ENCODE measurements around the gene USP35.

The USP35 gene

GRCh38 chr11:78234006-78234405, 45.3 kb downstream of the USP35 start:
- DNase-seq, result no peak

GRCh38 chr11:78237293-78238046, 48.8 kb downstream of the USP35 start:
- no peak for DNase-seq

- DNase-seq, result no peak
These were observed 51.1 kb downstream of the USP35 start for GRCh38 chr11:78239781-78240180.

- DNase-seq, result no peak
These were observed 52.8 kb downstream of the USP35 start for GRCh38 chr11:78241475-78241874.

- no peak for DNase-seq
These were observed 55.4 kb downstream of the USP35 start for GRCh38 chr11:78244080-78244479.

DNA sequence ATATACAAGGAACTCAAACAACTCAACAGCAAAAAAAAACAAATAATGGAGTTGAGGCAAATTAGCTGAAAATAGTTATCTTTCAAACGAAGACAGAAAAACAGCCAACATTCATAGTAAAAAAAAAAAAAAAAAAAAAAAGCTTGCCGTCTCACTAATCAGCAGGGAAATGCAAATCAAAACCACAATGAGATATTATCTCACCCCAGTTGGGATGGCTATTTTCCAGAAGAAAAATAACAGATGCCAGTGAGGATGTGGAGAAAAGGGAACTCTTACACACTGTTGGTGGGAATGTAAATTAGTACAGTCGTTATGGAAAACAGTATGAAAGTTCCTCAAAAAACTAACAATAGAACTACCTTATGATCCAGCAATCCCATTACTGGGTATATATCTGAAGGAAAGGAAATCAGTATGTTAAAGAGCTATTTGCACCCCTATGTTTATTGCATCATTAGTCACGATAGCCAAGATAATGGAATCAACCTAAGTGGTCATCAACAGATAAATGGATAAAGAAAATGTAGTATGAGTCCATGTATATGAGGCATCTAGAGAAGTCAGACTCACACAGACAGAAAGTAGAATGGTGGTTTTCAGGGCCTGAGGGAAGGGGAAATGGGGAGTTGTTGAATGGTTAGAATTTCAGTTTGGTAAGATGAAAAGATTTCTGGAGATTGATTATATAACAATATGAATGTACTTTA, 56.0 kb downstream of the USP35 start:
- DNase-seq, result no peak

- DNase-seq, result no peak
These were observed 59.5 kb downstream of the USP35 start for GRCh38 chr11:78248191-78248590.

DNA sequence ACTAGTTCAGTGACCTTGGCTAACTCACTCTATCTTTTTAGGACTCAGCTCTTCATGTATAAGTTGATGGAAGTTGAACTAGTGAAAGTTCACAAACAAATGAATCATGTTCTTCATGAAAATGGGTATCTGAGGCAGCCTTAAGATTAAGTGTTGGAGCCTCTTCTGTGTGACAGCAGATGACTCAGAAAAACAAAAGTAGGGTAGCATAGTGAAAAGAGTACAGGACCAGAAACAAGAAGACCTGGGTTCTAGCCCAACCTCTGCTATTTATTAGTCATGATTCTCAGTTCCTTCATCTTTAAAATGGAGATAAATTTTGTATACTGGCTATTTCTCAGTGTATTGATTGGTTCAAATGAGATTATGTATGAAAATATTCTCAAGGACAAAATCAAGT, 60.2 kb downstream of the USP35 start:
- no peak for DNase-seq

DNA sequence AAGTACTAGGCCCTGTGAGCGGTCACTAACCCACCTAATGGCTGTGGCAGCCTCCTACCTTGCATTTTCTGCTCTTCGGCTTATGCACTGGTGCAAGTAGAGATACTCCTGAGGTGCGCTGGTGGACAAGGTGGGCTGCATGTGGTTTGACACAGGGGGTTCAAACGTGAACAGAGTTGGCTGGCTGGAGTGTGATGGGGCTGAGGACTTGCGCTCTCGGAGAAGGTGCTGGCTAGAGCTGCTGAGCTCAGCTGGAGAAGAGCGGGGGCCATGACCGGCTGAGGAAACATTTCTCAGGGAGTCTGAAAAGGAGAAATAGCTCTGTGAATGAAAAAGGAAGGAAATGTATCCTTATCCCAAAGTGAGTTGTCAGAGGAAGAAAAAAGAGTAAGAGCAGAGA, 61.4 kb downstream of the USP35 start:
- DNase-seq, result no peak

DNA sequence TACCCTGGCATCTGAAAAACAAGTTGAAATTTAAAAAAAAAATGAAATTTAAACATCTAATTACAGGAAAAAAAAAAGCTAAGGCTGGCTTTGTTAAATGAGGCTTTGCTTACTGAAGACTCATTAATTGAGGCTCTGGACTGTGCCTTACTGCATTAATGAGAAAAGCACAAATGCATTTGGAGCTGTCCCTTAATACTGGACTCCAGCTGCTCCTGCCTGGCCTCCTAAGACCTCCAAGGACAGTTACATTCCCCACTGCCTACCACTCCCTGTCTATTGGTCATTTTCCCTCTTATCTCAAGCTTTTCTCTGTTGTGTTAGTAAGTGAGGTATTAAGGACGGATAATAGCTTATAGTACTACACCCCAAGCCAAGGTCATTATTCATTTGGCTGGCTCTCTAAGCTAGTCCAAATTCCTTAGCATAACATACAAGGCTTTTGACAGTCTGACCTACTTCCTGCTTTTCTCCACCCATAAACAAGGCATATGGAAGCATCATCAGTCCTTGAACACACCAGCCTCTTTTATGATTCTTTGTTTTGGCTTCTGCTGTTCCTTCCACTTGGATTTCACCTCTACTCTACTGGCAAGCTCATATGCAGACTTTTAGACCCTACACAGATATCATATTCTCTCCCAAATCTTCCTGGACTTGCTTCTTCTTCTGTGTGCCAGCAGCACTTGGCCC, 62.5 kb downstream of the USP35 start:
- no peak for DNase-seq

DNA sequence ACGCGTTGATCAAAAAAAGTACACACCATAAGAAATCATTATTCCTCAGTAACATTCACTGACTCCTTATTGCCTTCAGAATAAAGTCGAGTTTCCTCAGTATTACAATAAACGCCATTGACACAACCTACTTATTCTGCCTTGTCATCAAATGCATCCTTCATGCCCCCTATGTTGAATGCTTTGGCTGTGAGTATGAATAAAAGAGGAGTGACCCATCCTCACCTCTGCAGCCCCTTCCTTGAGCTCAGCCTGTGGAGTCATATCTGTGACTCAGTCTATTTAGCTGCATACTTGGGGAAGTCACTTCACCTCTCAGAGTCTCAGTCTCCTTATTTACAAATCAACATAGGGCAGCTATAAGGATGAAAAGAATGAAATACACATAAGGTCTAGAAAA, 65.1 kb downstream of the USP35 start:
- DNase-seq, result no peak

DNA sequence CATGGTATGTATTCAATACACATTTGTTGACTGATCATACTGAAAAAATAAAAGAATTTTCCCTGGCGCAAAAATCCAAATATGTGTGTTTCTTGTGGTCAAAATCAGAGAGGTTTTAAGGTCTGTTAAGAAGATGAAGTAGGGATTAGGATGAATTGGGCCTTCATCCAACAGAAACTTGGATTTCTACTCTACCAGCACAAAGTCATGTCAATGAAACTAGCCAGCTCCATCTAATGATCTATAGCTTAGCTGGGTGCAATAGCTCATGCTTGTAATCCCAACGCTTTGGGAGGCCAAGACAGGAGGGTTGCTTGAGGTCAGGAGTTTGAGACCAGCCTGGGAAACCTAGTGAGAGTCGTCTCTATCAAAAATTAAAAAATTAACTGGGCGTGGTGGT, 65.5 kb downstream of the USP35 start:
- no peak for DNase-seq

- DNase-seq, result no peak
These were observed 67.2 kb downstream of the USP35 start for GRCh38 chr11:78255919-78256318.

DNA sequence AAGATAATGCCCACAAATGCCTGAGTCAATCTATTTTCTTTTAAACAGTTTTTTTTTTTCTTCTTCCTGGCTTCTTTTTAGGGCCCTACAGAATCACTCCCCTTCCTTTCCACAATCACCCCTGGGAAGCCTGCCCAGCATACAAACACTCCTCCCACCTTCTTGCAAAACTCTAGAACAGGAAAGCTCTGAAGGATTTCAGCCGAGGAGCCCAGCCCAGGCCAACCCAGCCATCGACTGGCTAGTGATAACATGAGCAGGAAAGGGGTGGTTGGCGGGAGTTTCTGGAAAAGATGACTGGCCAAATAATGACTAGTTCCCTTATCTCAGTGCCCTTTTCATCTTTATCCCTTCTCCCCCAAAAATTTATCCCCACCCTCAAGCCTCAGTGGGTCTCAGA, 68.2 kb downstream of the USP35 start:
- peak; percentile 42 for DNase-seq

DNA sequence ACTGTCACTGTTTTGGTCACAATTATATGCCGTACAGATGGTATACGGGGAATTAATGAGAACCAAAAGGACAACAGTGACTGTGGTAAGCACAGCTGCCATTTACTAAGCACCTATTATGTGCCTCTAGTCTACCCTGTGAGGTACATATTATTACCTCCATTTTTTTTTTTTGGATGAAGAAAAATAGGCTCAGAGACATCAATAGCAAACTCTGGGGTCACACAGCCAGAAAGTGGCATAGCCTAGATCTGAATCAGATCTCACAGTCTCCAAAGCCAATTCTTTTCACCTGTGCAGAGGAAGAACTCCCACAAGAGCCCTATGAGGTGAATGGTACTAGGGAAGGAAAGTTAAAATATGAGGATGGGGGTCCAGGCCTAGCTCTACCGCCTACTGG, 68.9 kb downstream of the USP35 start:
- DNase-seq, result no peak

- no peak for DNase-seq
These were observed 71.2 kb downstream of the USP35 start for GRCh38 chr11:78259777-78260487.

GRCh38 chr11:78261367-78261766, 72.6 kb downstream of the USP35 start:
- DNase-seq, result no peak

DNA sequence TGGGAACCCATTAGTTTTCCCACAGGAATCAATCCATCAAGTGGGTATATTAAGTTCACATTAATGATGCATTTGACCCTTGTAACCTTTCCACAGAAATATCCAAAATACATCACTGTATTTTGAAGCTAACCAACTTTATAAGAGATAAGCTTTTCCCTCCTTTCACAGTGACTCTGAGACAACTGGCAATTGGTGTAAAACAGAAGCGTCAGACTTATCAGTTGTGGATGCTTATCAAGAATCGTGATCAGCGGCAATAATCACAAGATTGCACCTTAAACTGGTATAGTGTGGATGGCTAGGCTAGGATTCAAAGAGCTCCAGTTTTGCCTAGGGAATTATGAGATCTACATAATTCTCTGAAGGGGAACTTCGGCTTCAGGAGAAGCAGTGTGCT, 73.1 kb downstream of the USP35 start:
- no peak for DNase-seq

DNA sequence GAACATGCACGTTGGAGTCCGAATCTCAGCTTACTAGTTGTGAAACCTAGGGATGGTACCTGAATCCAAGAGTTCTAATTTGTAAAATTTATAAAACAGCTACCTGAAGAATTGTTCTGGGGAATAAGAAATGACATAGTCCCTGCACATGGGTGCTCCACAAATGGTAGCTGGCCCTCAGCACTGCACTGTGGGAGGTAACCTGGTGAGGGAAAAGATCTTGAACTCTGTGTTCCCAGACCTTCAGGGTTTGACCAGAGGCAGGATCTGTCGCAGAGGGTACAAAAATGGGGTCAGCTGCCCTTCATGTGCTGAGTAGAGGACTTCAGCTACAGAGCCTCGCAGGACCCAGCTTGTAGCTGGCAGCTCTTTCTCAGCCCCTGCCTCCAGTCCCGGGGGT, 73.5 kb downstream of the USP35 start:
- no peak for DNase-seq

DNA sequence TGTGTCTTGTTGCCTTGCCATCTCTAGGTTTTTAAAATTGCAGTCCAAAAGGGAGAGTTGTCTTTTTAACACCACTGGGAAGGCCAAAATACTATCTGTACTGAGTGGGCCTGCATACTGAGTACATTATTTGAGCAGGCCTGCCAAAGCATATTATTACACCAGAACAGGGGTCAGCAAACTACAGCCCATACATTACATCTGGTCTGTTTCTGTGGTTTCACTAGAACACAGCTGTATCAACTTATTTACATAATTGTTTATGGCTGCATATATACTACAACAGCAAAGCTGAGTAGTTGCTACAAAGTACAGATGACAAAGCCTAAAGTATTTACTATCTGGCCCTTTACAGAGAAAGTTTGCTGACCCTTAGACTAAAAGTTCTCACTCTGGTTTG, 74.0 kb downstream of the USP35 start:
- no peak for DNase-seq

Measured in femur (tissue), 1 donor.